ENCODE data around the gene LIN28B.

GRCh38 chr6:105067329-105067728 is 110.4 kb downstream of the LIN28B start:
- no peak for TF ChIP-seq CTCF (conservative IDR thresholded peaks at IDR 0.05 in 1 of 2, IDR thresholded peaks at IDR 0.05 in 1 of 2; ENCODE audit: low read depth in 1 of 2, low read length in 2 of 2)
- TF ChIP-seq EZH2 (IDR thresholded peaks at IDR 0.05; ENCODE audit: low read length, missing control alignments): no peak
